Stimulated activated naive CD8-positive, alpha-beta T cell treated with anti-CD3 and anti-CD28 coated beads, Interleukin-15, Interleukin-2, amounts not matched to agents 100 ng/mL and 50 ng/mL, for 24 hours (primary cell): ENCODE measurements around the gene MEX3D.

ENCODE experiments used
- H3K27ac Mint-ChIP-seq: one replicate; pipeline ENCODE4 v1.8.0; 2021; ENCODE audit warnings: mild to moderate bottlenecking, mixed read lengths
- H3K27me3 Mint-ChIP-seq: one replicate; pipeline ENCODE4 v1.8.0; 2021; ENCODE audit warnings: mixed read lengths
- H3K36me3 Mint-ChIP-seq: one replicate; pipeline ENCODE4 v1.8.0; 2021; ENCODE audit warnings: low read depth, mixed read lengths
- H3K4me1 Mint-ChIP-seq: one replicate; pipeline ENCODE4 v1.8.0; 2021; ENCODE audit warnings: low read depth, mixed read lengths
- H3K4me3 Mint-ChIP-seq: one replicate; pipeline ENCODE4 v1.8.0; 2021; ENCODE audit warnings: mild to moderate bottlenecking, mixed read lengths
- H3K9me3 Mint-ChIP-seq: one replicate; pipeline ENCODE4 v1.8.0; 2021; ENCODE audit warnings: mixed read lengths

Gene MEX3D

DNA sequence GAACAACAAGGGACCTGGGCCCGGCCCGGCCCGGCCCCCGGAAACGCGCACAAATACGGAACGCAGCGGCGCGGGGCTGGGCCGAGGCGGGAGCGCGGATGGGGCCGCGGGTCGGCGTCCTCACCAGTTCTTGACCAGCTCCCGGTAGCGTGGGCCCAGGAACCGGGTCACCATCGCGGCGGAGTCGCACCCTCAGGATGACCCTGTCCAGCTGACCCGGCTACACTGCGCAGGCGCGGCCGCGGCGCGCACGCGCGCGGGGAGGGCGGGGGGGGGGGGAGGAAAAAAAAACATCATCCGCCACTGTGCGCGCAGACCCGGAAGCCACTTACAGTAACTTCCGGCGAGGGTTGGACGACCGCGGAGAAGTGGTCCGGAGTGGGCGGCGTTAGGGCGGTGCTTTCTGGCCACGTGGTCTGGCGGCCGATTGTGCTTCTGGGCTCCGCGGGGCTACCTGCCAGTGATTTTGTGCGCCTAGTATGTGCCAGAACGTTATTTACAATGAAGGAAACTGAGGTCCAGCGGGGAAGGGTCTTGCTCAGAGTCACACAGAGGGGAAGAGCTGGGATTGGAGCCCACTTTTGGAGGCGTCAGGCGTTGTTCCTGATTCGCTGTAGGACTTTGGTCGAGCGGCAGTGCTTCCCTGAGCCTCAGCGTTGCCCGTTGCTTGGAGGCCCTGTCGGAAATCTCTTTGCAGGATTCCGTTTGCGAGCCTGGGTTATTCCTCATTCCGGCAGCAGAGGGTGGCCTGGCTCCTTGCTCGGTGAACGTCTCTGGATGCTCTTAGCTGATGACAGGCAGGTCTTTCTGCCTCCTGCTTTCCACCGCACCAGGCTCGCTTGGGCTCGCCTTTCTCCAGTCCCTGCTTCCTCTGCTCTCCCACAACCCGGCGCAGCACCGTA is 37.4 kb upstream of the MEX3D start, which contains the start of gene UQCR11:
TSS of gene UQCR11 (minus strand) at position 227 of the 902 bp plus-strand sequence. CDS start at position 174, 53 bp downstream.
- no peaks in the 10 kb centered on the region for H3K27me3 Mint-ChIP-seq
- H3K9me3 Mint-ChIP-seq = no peaks in the 10 kb centered on the region
- peaks cover 15% of the 10 kb centered on the region for H3K36me3 Mint-ChIP-seq
- H3K27ac Mint-ChIP-seq = peak within 1 kb of the TSS; percentile 99
- H3K4me3 Mint-ChIP-seq = peak within 1 kb of the TSS; percentile 89
- H3K4me1 Mint-ChIP-seq = peaks cover 63% of the 10 kb centered on the region

DNA sequence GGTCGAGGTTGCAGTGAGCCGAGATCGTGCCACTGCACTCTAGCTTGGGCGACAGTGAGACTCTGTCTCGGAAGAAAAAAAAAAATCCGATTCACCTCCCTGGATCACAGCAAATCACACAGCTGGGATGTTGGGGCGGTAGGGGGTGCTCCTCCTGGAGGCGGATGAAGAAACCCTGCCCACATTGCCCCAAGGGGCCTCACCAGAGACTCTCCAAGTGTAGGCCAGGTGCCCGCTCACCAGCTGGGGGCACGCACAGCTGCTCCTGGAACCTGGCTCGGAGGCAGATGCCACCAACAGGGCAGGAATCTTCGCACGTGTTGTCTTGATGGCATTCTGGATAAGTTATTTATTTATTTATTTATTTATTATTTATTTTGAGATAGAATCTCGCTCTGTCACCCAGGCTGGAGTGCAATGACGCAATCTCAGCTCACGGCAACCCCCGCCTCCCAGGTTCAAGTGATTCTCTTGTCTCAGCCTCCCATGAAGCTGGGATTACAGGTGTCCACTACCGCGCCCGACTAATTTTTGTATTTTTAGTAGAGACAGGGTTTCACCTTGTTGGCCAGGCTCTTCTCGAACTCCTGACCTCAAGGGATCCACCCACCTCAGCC is 34.1 kb upstream of the MEX3D start:
- H3K27ac Mint-ChIP-seq = no peak overlapping the region

GRCh38 chr19:1601613-1602064 is 33.5 kb upstream of the MEX3D start:
- Mint-ChIP-seq H3K9me3 (no peaks in the 10 kb centered on the region), H3K4me1 (peaks cover 39% of the 10 kb centered on the region)

More for the DNA sequence above, 34.1 kb upstream of the MEX3D start:
- Mint-ChIP-seq H3K4me1 (peaks cover 42% of the 10 kb centered on the region), H3K9me3 (no peaks in the 10 kb centered on the region), H3K36me3 (peaks cover 29% of the 10 kb centered on the region), H3K27me3 (no peaks in the 10 kb centered on the region), H3K4me3 (no peak overlapping the region)

DNA sequence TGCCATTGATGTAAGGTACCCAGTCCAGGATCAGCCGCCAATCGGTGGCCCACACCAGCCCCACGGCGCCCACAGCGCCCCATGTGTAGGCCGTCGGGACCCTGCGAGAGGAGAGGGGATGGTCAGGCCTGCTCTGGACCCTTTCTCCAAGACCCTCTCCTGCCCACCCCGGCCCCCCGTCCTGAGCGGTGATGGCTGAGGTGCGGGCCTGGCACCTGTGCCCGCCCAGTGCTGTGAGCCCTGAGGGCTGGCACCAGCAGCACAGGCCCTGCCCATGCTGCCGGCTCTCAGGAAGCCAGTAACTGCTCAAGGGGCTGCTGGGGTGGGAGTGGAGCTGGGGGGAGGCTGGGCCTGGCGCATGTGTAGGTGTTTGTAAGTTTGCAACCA is 31.3 kb upstream of the MEX3D start:
- Mint-ChIP-seq H3K36me3 (peaks cover 39% of the 10 kb centered on the region), H3K27me3 (no peaks in the 10 kb centered on the region), H3K9me3 (no peaks in the 10 kb centered on the region)

More at GRCh38 chr19:1601613-1602064, 33.5 kb upstream of the MEX3D start:
- Mint-ChIP-seq H3K27me3 (no peaks in the 10 kb centered on the region), H3K27ac (no peak overlapping the region), H3K4me3 (peak overlapping the region; percentile 15), H3K36me3 (peaks cover 31% of the 10 kb centered on the region)

DNA sequence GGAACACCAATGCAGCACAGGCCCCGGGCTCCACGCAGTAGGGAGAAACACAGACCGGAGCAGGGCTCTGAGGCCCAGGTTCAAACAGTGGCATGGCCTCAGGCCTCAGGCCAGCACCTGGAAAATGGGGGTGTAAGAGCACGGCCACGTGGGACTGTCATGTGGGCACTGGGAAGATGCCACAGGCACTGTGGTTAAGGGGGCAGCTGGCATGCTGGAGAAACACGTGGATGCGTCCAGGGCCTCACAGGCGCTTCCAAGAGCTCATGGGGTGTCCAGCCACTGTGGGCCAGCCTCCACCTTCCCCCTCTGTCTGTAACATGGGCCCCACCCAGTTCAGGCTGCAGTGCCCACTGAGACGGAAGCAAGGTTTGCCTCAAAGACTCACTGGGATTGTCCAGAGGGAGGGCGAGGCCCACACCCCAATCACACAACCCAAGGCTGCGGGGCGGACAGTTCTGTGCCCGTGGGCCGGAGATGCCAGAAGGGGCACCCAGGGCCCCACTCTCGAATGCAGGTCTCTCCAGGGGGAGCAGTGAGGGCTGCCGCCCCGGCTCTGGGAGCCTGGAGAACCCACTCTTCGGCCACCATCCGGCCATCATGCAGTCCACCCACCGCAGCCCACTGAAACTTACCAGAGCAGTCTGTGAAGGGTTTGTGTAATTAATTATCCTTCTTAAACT is 30.8 kb upstream of the MEX3D start:
- no peaks in the 10 kb centered on the region for H3K27me3 Mint-ChIP-seq
- H3K9me3 Mint-ChIP-seq = no peaks in the 10 kb centered on the region
- peaks cover 39% of the 10 kb centered on the region for H3K36me3 Mint-ChIP-seq
- no peak overlapping the region for H3K27ac Mint-ChIP-seq
- peaks cover 20% of the 10 kb centered on the region for H3K4me1 Mint-ChIP-seq
- H3K4me3 Mint-ChIP-seq = no peak overlapping the region

More for the DNA sequence above, 31.3 kb upstream of the MEX3D start:
- Mint-ChIP-seq H3K27ac (no peak overlapping the region), H3K4me1 (peaks cover 25% of the 10 kb centered on the region), H3K4me3 (no peak overlapping the region)

- Mint-ChIP-seq H3K27ac (no peak overlapping the region), H3K4me1 (peaks cover 21% of the 10 kb centered on the region), H3K36me3 (peaks cover 34% of the 10 kb centered on the region), H3K27me3 (no peaks in the 10 kb centered on the region), H3K4me3 (peak overlapping the region; percentile 85), H3K9me3 (no peaks in the 10 kb centered on the region)
These were observed 25.3 kb upstream of the MEX3D start for GRCh38 chr19:1593501-1593772.

DNA sequence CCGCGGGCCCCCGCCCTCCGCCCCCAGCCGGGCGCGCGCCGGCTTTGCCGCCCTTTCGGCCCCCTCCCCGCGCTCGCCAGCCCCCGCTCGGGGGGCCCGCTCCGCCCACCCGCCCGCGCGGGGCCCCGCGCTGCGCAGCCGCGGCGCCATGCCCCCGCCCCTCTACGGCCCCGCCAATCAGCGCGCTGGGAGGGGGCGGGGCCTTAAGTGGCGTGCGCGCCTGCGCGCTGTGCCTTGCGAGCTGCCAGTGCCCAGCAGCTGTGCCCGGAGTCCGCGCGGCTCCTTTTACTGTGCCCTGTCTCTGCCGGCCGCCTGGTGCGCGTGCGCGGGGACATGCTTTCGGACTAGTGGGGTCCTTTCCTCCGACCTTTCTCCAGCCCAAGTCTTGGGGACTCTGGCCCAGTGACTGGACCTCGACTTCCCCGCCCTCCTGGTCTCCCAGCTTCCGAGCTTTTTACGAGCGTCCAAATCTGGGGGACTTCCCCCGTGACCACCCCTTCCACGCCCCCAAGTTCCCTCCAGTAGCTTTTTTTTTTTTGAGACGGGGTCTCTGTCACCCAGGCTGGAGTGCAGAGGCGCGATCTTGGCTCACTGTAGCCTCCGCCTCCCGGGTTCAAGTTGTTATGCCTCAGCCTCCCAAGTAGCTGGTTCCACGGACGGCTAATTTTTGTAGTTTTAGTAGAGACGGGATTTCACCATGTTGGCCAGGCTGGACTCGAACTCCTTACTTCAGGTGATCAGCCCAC is 24.8 kb upstream of the MEX3D start, which contains the start of gene MBD3:
TSS of gene MBD3 (minus strand) at position 111 of the 746 bp plus-strand sequence. CDS start 234 bp downstream, outside the sequence.
- Mint-ChIP-seq H3K27me3 (no peaks in the 10 kb centered on the region), H3K4me3 (peak within 1 kb of the TSS; percentile 99), H3K9me3 (no peaks in the 10 kb centered on the region), H3K27ac (peak within 1 kb of the TSS; percentile 99), H3K36me3 (peaks cover 32% of the 10 kb centered on the region), H3K4me1 (peaks cover 25% of the 10 kb centered on the region)

DNA sequence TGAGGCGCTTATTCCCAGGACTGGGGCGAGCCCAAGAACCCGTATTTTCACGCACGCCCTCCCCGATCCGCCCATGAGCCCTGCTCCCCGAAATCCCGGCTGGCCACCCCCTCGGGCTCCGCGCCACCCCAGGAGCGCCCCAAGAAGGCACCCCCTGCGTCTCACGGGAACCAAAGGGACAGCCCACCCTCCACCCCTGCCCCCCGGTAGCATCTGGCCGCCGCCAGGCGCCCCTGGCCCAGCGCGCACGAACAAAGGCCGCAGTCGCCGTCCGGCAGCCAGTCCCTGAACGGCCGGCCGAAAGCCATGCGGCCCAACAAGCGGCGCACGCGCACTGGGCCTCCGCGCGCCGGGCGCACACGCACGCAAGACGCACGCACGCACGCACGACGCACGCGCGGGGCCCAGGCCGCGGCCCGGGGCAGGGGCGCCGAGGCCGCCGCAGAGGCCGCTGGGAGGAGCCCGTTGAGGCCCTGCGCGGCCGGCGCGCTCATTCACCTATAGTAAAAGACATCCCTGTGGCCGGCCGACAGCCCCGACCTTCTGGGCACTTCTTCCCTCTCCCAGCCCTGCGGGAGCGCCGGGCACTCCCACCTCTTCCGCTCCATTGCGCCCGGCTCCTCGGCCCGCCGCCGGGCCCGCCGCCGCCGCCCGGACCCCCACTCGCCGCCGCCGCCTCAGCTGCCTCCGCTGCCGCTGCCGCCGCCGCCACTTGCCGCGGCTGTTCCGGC is 24.1 kb upstream of the MEX3D start:
- Mint-ChIP-seq H3K27ac (peak overlapping the region; percentile 99), H3K36me3 (peaks cover 25% of the 10 kb centered on the region), H3K4me3 (peak overlapping the region; percentile 99), H3K9me3 (no peaks in the 10 kb centered on the region), H3K4me1 (peaks cover 25% of the 10 kb centered on the region), H3K27me3 (no peaks in the 10 kb centered on the region)

GRCh38 chr19:1591421-1592023 is 23.4 kb upstream of the MEX3D start:
- Mint-ChIP-seq H3K27ac (peak overlapping the region; percentile 99), H3K4me3 (peak overlapping the region; percentile 99), H3K4me1 (peaks cover 25% of the 10 kb centered on the region), H3K27me3 (no peaks in the 10 kb centered on the region), H3K36me3 (peaks cover 24% of the 10 kb centered on the region), H3K9me3 (no peaks in the 10 kb centered on the region)

- peaks cover 28% of the 10 kb centered on the region for H3K36me3 Mint-ChIP-seq
- H3K4me3 Mint-ChIP-seq = peak overlapping the region; percentile 99
- no peaks in the 10 kb centered on the region for H3K27me3 Mint-ChIP-seq
These were observed 22.7 kb upstream of the MEX3D start for GRCh38 chr19:1590641-1591397.

DNA sequence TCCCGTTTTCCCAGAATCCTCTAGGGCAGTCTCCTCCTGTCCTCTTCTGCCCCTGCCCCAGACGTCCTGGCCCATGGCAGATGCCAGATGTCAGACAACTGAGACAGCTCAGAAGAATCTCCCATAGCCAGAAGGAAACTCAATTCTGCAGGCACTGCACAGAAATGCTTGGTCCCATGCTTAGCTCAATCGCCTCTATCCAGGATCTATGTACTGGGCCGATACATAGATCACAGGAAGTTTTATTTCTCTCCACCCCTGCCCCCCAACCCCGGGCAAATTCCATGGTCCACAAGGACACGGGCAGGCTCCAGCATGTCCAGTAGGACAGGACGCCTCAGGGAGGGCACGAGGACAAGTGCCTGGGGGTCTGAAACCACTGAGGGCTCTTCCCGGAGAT is 19.7 kb upstream of the MEX3D start:
- Mint-ChIP-seq H3K4me1 (peaks cover 22% of the 10 kb centered on the region), H3K4me3 (no peak overlapping the region), H3K36me3 (peaks cover 37% of the 10 kb centered on the region), H3K27ac (no peak overlapping the region), H3K9me3 (no peaks in the 10 kb centered on the region), H3K27me3 (no peaks in the 10 kb centered on the region)

More at GRCh38 chr19:1590641-1591397, 22.7 kb upstream of the MEX3D start:
- peaks cover 25% of the 10 kb centered on the region for H3K4me1 Mint-ChIP-seq
- H3K27ac Mint-ChIP-seq = peak overlapping the region; percentile 99
- H3K9me3 Mint-ChIP-seq = no peaks in the 10 kb centered on the region

DNA sequence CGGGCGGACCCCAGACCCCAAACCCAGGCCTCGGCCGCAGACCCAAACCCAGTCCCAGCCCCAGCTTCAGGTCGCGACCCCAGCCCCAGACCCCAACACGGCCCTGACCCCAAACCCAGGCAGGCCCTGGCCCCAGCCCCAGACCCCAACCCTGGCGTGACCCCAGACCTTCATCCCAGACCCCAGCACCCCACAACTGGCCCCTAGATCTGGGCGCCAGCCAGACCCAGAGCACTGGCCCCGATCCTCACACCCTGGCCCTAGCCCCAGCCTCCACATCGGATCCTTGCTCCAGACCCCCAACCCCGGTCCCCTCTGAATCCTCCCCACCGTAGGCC is 17.1 kb upstream of the MEX3D start:
- no peak overlapping the region for H3K27ac Mint-ChIP-seq
- no peak overlapping the region for H3K4me3 Mint-ChIP-seq
- H3K9me3 Mint-ChIP-seq = no peaks in the 10 kb centered on the region
- peaks cover 37% of the 10 kb centered on the region for H3K36me3 Mint-ChIP-seq
- H3K4me1 Mint-ChIP-seq = peaks cover 11% of the 10 kb centered on the region
- no peaks in the 10 kb centered on the region for H3K27me3 Mint-ChIP-seq
